ENCODE measurements around the gene PNPLA3.

The PNPLA3 gene

GRCh38 chr22:43991316-43992020, 67.9 kb downstream of the PNPLA3 start:
- peaks cover 58% of the 10 kb centered on the region for H3K36me3 ChIP-seq
- DNase-seq, result no peak
- TF ChIP-seq CTCF (IDR thresholded peaks at IDR 0.05; ENCODE audit: low read depth, low read length), result no peak
- H3K4me3 ChIP-seq (ENCODE audit: low read depth, low read length), result no peak overlapping the region
- H3K9me3 ChIP-seq, result no peaks in the 10 kb centered on the region
- H3K27me3 ChIP-seq, result no peaks in the 10 kb centered on the region
- H3K4me1 ChIP-seq, result peaks cover 9% of the 10 kb centered on the region; the same call in 1 of the 2 replicates

DNA sequence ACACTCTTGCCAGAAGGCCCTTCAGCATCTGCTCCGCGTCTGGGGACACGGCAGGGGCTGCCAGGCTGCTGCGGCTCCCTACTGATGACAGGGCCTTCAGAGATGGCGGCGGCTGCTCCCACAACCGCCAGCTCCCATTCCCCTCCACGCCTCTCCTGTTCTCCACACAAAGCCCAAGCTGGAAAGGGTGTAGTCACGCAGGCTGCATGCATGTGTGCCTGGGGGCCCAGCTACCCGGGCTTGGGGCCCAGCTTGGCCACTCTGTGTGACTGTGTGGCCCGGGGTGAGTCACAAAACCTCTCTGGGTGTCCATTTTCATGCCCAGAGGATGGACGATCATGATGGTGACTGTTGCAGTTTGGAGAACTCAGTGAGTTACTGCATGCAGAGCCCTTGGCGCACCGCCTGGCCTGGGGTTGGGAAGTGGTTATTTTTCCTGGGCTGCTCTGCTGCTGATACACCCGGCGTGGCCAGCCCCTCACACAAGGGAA, 68.8 kb downstream of the PNPLA3 start:
- no peak overlapping the region for H3K4me3 ChIP-seq (ENCODE audit: low read depth, low read length)
- no peaks in the 10 kb centered on the region for H3K27me3 ChIP-seq
- H3K4me1 ChIP-seq, result peaks cover 9% of the 10 kb centered on the region; the same call in 1 of the 2 replicates
- peak; percentile 27 for DNase-seq
- peaks cover 62% of the 10 kb centered on the region for H3K36me3 ChIP-seq
- no peak for TF ChIP-seq CTCF (IDR thresholded peaks at IDR 0.05; ENCODE audit: low read depth, low read length)
- no peaks in the 10 kb centered on the region for H3K9me3 ChIP-seq

GRCh38 chr22:43993072-43993760, 69.6 kb downstream of the PNPLA3 start:
- Histone ChIP-seq H3K9me3 (no peaks in the 10 kb centered on the region), H3K4me1 (peaks cover 9% of the 10 kb centered on the region; the same call in 1 of the 2 replicates), H3K4me3 (ENCODE audit: low read depth, low read length) (no peak overlapping the region), H3K36me3 (peaks cover 66% of the 10 kb centered on the region), H3K27me3 (no peaks in the 10 kb centered on the region)
- peak; percentile 71 for DNase-seq
- peak; percentile 99 for TF ChIP-seq CTCF (IDR thresholded peaks at IDR 0.05; ENCODE audit: low read depth, low read length)

DNA sequence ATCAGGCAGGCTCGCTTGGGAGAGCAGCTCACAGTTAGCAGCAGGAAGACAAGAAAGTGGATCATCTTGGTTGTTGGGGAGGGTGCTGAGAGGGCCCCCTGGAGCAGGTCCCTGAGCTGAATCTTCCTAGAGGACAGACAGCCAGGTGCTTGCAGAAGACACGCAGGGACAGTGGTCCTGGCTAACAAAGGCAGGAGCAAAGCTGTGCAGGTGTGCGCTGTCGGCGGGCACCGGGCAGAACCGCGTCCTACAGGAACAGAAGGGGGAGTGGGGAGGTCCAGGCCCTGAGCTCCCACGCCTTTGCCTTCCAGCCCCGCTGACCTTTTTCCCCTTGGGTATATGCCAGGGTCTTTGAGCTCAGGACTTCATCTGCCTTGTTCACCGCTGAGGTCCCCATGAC, 70.4 kb downstream of the PNPLA3 start:
- no peak for TF ChIP-seq CTCF (IDR thresholded peaks at IDR 0.05; ENCODE audit: low read depth, low read length)
- Histone ChIP-seq H3K4me1 (peaks cover 9% of the 10 kb centered on the region; the same call in 1 of the 2 replicates), H3K27me3 (no peaks in the 10 kb centered on the region), H3K9me3 (no peaks in the 10 kb centered on the region), H3K36me3 (peaks cover 73% of the 10 kb centered on the region), H3K4me3 (ENCODE audit: low read depth, low read length) (no peak overlapping the region)
- DNase-seq, result no peak

DNA sequence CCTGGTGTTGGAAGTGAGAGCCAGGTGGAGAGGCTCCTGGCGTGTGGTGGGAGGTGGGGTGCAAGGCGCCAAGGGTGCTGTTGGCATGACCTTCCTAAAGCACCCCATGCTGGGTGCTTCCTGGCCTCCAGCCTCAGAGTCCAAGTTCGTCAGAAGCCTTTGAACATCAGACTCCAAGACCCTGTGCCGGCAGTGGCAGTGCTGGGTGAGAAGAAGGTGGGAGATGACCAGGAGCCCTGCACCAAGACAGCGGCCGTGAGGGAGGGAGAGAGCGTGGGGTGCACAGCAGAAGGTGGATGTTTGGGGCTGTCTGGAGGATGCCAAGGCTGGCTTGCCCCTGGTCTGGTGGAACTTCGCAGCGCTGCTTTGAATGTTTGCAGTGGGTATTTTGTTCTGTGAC, 70.8 kb downstream of the PNPLA3 start:
- no peak for TF ChIP-seq CTCF (IDR thresholded peaks at IDR 0.05; ENCODE audit: low read depth, low read length)
- Histone ChIP-seq H3K27me3 (no peaks in the 10 kb centered on the region), H3K9me3 (no peaks in the 10 kb centered on the region), H3K36me3 (peaks cover 76% of the 10 kb centered on the region), H3K4me3 (ENCODE audit: low read depth, low read length) (no peak overlapping the region), H3K4me1 (peaks cover 9% of the 10 kb centered on the region; the same call in 1 of the 2 replicates)
- no peak for DNase-seq

Data from BE2C (cell line).